GM12878 (cell line): ENCODE results near the gene THOC6. TPM values are rescaled to one million over a fixed set of nuclear protein-coding genes. Genes with fewer than 3 reads are reported as not detected.
A peak's percentile ranks its signal among the peaks of the same experiment; 100 is the strongest.

Experiments used
- CEBPB ChIP-seq, 2 experiments: fragments of 150-350 bp in 1 of 2; IDR thresholded peaks; 2 replicates each; pipeline ENCODE4 v1.6.1; 2012 to 2014; ENCODE audit warnings: low read depth in 2 of 2, low read length in 2 of 2, borderline replicate concordance in 1 of 2, inconsistent platforms in 1 of 2
- CEBPZ ChIP-seq: fragments of 150-350 bp; IDR thresholded peaks from 2 replicates; pipeline ENCODE4 v1.6.1; 2016; ENCODE audit warnings: low read depth, low read length
- HDAC2 ChIP-seq: fragments of 200-600 bp; sonication (generic); IDR thresholded peaks from 2 replicates; pipeline ENCODE4 v1.6.1; 2017
- IRF3 ChIP-seq: fragments of 450-650 bp; IDR thresholded peaks from 2 replicates; pipeline ENCODE4 v1.6.1; 2014; ENCODE audit warnings: mild to moderate bottlenecking
- NFYB ChIP-seq: IDR thresholded peaks from 2 replicates; pipeline ENCODE4 v1.6.1; 2011; ENCODE audit warnings: low read depth, mild to moderate bottlenecking, low read length, improper control_type of control experiment, moderate library complexity; ENCODE audit not compliant: insufficient read depth
- NR2C2 ChIP-seq: IDR thresholded peaks from 2 replicates; pipeline ENCODE4 v1.6.1; 2011; ENCODE audit warnings: borderline replicate concordance, low read depth; ENCODE audit not compliant: control insufficient read depth, insufficient read length
- RELB ChIP-seq: fragments of 450-650 bp; IDR thresholded peaks from 2 replicates; pipeline ENCODE4 v1.6.1; 2017; ENCODE audit warnings: low read depth, mild to moderate bottlenecking, moderate library complexity
- SIX5 ChIP-seq: IDR thresholded peaks from 2 replicates; pipeline ENCODE4 v1.6.1; 2011; ENCODE audit warnings: mild to moderate bottlenecking, low read depth, low read length, moderate library complexity; ENCODE audit not compliant: severe bottlenecking
- SREBF1 ChIP-seq: IDR thresholded peaks from 2 replicates; pipeline ENCODE4 v1.6.1; 2012; ENCODE audit warnings: mild to moderate bottlenecking, low read length
- SREBF2 ChIP-seq: IDR thresholded peaks from 2 replicates; pipeline ENCODE4 v1.6.1; 2012; ENCODE audit warnings: mild to moderate bottlenecking, low read length
- ZNF592 ChIP-seq: fragments of 450-650 bp; IDR thresholded peaks from 2 replicates; pipeline ENCODE4 v1.6.1; 2017; ENCODE audit warnings: mild to moderate bottlenecking, moderate library complexity
- ZNF687 ChIP-seq: fragments of 450-650 bp; IDR thresholded peaks from 2 replicates; pipeline ENCODE4 v1.6.1; 2017; ENCODE audit warnings: mild to moderate bottlenecking, moderate library complexity
- polyA plus RNA-seq, 11 experiments: library from polyadenylated mRNA; depleted of rRNA in 4 of 11; unstranded in 6 of 11; stranded (reverse) in 5 of 11; fragments of >200 nt; fragmentation: Nextera tagmentation in 4 of 11; fragmentation: Illumina TruSeq in 1 of 11; extraction: Ambion mirVana in 4 of 11; extraction: Trizol in 1 of 11; gene quantifications; 1 replicate in 1 of 11; 2 replicates in 10 of 11; pipeline versions ENCODE4 v1.2.1 to v1.2.3, GENCODE V29; 2011 to 2016; ENCODE audit warnings: inconsistent platforms in 2 of 11, missing spikeins in 2 of 11, low read depth in 1 of 11
- total RNA-seq, 4 experiments: library from RNA; depleted of rRNA in 3 of 4; stranded (reverse); fragments of >200 nt in 3 of 4; fragmentation: Illumina TruSeq in 1 of 4; extraction: Trizol in 1 of 4; gene quantifications; 2 replicates each; pipeline versions ENCODE4 v1.2.1 to v1.2.3, GENCODE V29; 2013 to 2021

The THOC6 gene
- total and polyA plus RNA-seq, 10 of the 15 experiments (the other 5 are each of a cell fraction or from before 2014, with no cell fraction given): 1.0 to 54.4 (median 27.9) TPM

DNA sequence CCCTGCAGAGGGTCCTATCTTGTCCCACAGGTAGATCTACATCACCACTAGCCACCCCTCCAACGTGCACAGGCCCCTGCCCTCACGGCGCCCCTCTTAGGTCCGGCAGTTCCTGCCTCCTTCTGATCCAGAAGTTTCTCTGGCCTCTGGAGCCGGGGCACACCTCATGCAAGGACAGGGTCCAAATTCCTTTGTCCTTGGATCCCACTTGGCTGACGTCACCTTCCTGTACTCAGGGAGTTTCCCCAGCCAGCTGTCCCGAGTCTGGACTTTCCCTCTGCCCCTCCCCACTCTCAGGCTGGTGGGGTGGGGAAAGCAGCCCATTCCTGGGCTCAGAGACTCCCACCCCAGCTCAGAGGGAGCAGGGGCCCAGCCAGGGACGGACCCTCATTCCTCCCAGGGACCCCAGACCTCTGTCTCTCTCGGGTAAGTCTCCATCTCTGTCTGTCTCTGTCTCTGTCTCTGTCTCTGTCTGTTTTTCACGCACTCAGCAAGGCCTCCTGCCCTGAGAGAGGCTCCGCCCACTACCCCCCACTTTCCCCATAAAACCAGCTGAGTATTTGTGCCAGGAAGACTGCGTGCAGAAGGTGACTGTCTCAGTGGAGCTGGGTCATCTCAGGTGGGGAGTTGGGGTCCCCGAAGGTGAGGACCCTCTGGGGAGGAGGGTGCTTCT is 41.4 kb downstream of the THOC6 start, which contains the start of gene IL32 (continued):
- TF ChIP-seq RELB: peak; percentile 92
- TF ChIP-seq NR2C2: no peak
- TF ChIP-seq IRF3: no peak
- TF ChIP-seq ZNF687: peak; percentile 23; the same call in 1 of the 2 replicates
- TF ChIP-seq CEBPZ: no peak
- TF ChIP-seq NFYB: no peak
- TF ChIP-seq HDAC2: no peak
- TF ChIP-seq ZNF592: 0 out of 2 replicates have a peak, but pooled peaks have one; percentile 10
- TF ChIP-seq SIX5: no peak
- no peak for TF ChIP-seq SREBF1
- TF ChIP-seq SREBF2: no peak
- TF ChIP-seq CEBPB (IDR thresholded peaks at IDR 0.05; ENCODE audit: borderline replicate concordance in 1 of 2, low read depth in 2 of 2, low read length in 2 of 2): no peak
